ENCODE measurements around the gene CACNA1A. TPM values are rescaled to one million over a fixed set of nuclear protein-coding genes. Genes with fewer than 3 reads are reported as not detected.

The CACNA1A gene
- total and polyA plus RNA-seq, 8 donors, result 2.4 to 42.6 (median 6.8) TPM

GRCh38 chr19:13234518-13234917 lies 271.8 kb downstream of the CACNA1A start:
- FAIRE-seq, result no peak
- no peaks in the 10 kb centered on the region for H3K4me1 ChIP-seq
- intact Hi-C loops (cut with DNase I), result loop anchor here in 1 of 3 donors (10.0 kb wide), 1 partner anchor 130 kb away; the partner anchor contains the start of gene LYL1
- peak; percentile 60 to 99 (median 90) for ATAC-seq
- no peaks in the 10 kb centered on the region for H3K27me3 ChIP-seq
- 5 to 14% methylated on average over 13 of the region's 13 CpGs for WGBS, 2 donors
- H3K36me3 ChIP-seq, result no peaks in the 10 kb centered on the region
- peak in 5 of 6 donors; percentile 53 to 85 (median 61) for DNase-seq
- no peaks in the 10 kb centered on the region for H3K9me3 ChIP-seq
- peak; percentile 11 to 73 (median 57) for TF ChIP-seq CTCF (IDR thresholded peaks at IDR 0.05)
- no peak overlapping the region for H3K4me3 ChIP-seq
- no peak overlapping the region for H3K27ac ChIP-seq

GRCh38 chr19:13231663-13232062 lies 274.6 kb downstream of the CACNA1A start:
- Histone ChIP-seq H3K4me1 (no peaks in the 10 kb centered on the region), H3K27ac (no peak overlapping the region), H3K36me3 (no peaks in the 10 kb centered on the region), H3K27me3 (no peaks in the 10 kb centered on the region), H3K9me3 (no peaks in the 10 kb centered on the region), H3K4me3 (no peak overlapping the region)
- ATAC-seq, result peak in 2 of 4 donors; percentile 39 to 59
- TF ChIP-seq CTCF (IDR thresholded peaks at IDR 0.05), result no peak
- DNase-seq, result no peak
- FAIRE-seq, result no peak
- intact Hi-C loops (cut with DNase I), result loop anchor here in 1 of 3 donors (10.0 kb wide), 1 partner anchor 127 kb away; the partner anchor contains the start of gene LYL1
- WGBS, 2 donors, result 6 to 7% methylated on average over 9 of the region's 9 CpGs

- Histone ChIP-seq H3K36me3 (no peaks in the 10 kb centered on the region), H3K27me3 (no peaks in the 10 kb centered on the region), H3K4me1 (no peaks in the 10 kb centered on the region), H3K9me3 (no peaks in the 10 kb centered on the region), H3K27ac (no peak overlapping the region), H3K4me3 (no peak overlapping the region)
- WGBS, 2 donors, result 62 to 71% methylated on average over 7 of the region's 7 CpGs
- intact Hi-C loops (cut with DNase I), result no loop called here
- no peak for DNase-seq
- no peak for FAIRE-seq
- TF ChIP-seq CTCF (IDR thresholded peaks at IDR 0.05), result no peak
- no peak for ATAC-seq
Observed at GRCh38 chr19:13229246-13229645, 277.0 kb downstream of the CACNA1A start.

- FAIRE-seq (no peak), DNase-seq (no peak), ATAC-seq (no peak)
- H3K9me3 ChIP-seq, result no peaks in the 10 kb centered on the region
- H3K36me3 ChIP-seq, result no peaks in the 10 kb centered on the region
- H3K27ac ChIP-seq, result no peak overlapping the region
- H3K4me1 ChIP-seq, result no peaks in the 10 kb centered on the region
- H3K4me3 ChIP-seq, result no peak overlapping the region
- intact Hi-C loops (cut with DNase I), result no loop called here
- 52 to 71% methylated on average over 7 of the region's 7 CpGs for WGBS, 2 donors
- no peaks in the 10 kb centered on the region for H3K27me3 ChIP-seq
- TF ChIP-seq CTCF (IDR thresholded peaks at IDR 0.05), result no peak
Observed at GRCh38 chr19:13228561-13228960, 277.7 kb downstream of the CACNA1A start.

- no peak for FAIRE-seq
- ATAC-seq, result no peak
- no peak for TF ChIP-seq CTCF (IDR thresholded peaks at IDR 0.05)
- Histone ChIP-seq H3K27me3 (no peaks in the 10 kb centered on the region), H3K4me3 (no peak overlapping the region), H3K27ac (no peak overlapping the region), H3K4me1 (no peaks in the 10 kb centered on the region), H3K36me3 (no peaks in the 10 kb centered on the region), H3K9me3 (no peaks in the 10 kb centered on the region)
- intact Hi-C loops (cut with DNase I), result no loop called here
- DNase-seq, result no peak
- 53 to 64% methylated on average over 14 of the region's 14 CpGs for WGBS, 2 donors
Observed at GRCh38 chr19:13226983-13227382, 279.3 kb downstream of the CACNA1A start.

All from pancreas (tissue), 10 donors.